ENCODE data around the gene PPP1CB.

The PPP1CB gene

DNA sequence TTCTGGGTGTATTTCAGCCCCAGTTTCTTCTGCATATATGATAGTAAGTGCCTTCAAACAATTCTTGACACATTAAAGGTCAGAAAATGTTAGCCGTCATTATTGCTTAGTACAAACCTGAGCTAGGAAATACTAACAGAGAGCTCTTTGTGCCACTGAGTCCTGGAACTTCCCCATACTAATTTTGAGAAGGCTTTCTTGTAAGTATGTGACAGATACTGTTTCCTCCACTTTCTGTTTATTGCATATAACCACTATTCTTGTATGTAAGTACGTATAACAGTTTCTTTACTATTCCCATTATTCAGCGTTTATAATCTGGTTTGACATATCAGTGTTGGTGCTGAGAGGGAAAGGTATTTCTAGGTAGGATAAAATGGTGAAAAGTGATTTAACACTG is 9.8 kb downstream of the PPP1CB start:
- Histone ChIP-seq H3K9ac (ENCODE audit: low read depth, low read length) (no peak overlapping the region), H3K4me1 (ENCODE audit: control insufficient read depth, insufficient read depth, low read length) (no peaks in the 10 kb centered on the region), H3K36me3 (ENCODE audit: control insufficient read depth, insufficient read depth, low read length) (no peaks in the 10 kb centered on the region), H3K4me3 (ENCODE audit: low read depth, low read length) (no peak overlapping the region), H3K27me3 (ENCODE audit: control insufficient read depth, insufficient read depth, low read length) (no peaks in the 10 kb centered on the region), H3K9me3 (ENCODE audit: control insufficient read depth, insufficient read depth, low read length) (no peaks in the 10 kb centered on the region)

DNA sequence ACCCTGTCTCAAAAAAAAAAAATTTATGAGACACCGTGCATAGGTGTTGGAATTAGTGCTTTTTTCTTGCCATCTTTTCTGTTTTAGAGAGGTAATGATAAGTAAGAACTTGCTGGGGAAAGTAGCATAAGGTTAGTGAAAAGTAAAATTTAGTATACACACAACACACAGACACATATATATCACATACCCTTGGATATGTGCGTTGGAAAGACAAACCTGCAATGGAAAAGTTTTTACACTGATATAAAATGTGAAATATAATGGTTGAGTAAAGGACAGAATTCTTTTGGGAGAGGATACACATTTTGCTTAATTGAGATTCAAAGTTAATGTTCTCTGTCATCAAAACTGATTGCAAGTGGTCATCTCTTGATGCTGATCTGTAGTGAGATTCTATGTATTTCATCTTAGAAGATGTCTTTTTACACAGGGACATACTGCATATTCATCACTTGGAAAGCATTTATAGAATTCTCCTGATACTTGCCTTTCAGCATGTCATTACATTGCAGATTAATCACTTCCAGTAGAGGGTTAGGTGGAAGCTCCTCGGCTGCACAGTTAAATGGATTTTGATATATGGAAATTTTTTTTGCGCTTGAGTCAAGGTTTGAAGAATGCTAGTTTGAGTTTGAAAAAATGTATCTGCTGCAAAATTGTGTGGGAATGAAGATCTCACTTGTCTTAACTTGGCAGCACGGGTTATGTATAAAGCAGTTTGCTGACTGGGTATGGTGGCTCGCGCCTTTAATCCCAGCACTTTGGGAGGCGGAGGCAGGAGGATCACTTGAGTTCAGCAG is 13.5 kb downstream of the PPP1CB start:
- Histone ChIP-seq H3K36me3 (ENCODE audit: control insufficient read depth, insufficient read depth, low read length) (no peaks in the 10 kb centered on the region), H3K27me3 (ENCODE audit: control insufficient read depth, insufficient read depth, low read length) (no peaks in the 10 kb centered on the region), H3K9me3 (ENCODE audit: control insufficient read depth, insufficient read depth, low read length) (no peaks in the 10 kb centered on the region), H3K4me1 (ENCODE audit: control insufficient read depth, insufficient read depth, low read length) (no peaks in the 10 kb centered on the region), H3K9ac (ENCODE audit: low read depth, low read length) (no peak overlapping the region), H3K4me3 (ENCODE audit: low read depth, low read length) (no peak overlapping the region)

DNA sequence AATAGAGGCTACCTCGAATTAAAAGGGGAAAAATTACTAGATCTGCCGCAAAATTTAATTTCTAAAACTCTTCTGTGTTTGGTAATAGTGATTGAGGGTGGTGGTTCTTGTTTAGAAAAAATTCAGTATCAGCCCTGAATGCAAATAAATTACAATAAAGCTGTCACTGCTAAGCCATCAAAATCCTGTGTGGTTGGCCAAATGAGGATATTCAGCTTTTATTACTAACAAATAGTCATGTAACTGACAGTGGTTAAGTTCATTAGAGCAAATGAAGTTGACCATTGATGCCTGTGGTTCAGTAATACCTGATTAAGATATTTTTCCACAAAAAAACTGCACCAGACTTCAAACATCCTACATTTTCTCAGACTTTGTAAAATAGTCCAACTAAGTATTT is 14.4 kb downstream of the PPP1CB start:
- Histone ChIP-seq H3K9me3 (ENCODE audit: control insufficient read depth, insufficient read depth, low read length) (no peaks in the 10 kb centered on the region), H3K4me3 (ENCODE audit: low read depth, low read length) (no peak overlapping the region), H3K36me3 (ENCODE audit: control insufficient read depth, insufficient read depth, low read length) (no peaks in the 10 kb centered on the region), H3K27me3 (ENCODE audit: control insufficient read depth, insufficient read depth, low read length) (no peaks in the 10 kb centered on the region), H3K9ac (ENCODE audit: low read depth, low read length) (no peak overlapping the region), H3K4me1 (ENCODE audit: control insufficient read depth, insufficient read depth, low read length) (no peaks in the 10 kb centered on the region)

DNA sequence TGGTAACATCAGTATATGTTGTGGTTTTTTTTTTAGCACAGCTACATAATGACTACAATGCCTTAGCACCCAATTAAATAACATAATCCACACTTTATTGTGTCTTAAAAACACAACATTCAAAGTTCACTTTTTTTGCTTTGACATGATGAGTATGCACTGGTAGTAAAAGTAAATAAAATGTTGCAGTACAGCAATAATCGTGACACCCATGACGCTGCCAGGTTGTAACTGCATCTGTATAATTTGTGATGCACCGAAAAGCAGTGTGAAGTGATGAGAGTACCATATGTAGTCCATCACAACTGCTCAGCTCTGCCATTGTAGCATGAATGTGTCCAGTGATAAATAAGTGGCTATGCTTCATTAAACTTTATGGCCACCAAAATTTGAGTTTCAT is 15.7 kb downstream of the PPP1CB start:
- Histone ChIP-seq H3K9me3 (ENCODE audit: control insufficient read depth, insufficient read depth, low read length) (no peaks in the 10 kb centered on the region), H3K4me1 (ENCODE audit: control insufficient read depth, insufficient read depth, low read length) (no peaks in the 10 kb centered on the region), H3K9ac (ENCODE audit: low read depth, low read length) (no peak overlapping the region), H3K27me3 (ENCODE audit: control insufficient read depth, insufficient read depth, low read length) (no peaks in the 10 kb centered on the region), H3K4me3 (ENCODE audit: low read depth, low read length) (no peak overlapping the region), H3K36me3 (ENCODE audit: control insufficient read depth, insufficient read depth, low read length) (no peaks in the 10 kb centered on the region)

DNA sequence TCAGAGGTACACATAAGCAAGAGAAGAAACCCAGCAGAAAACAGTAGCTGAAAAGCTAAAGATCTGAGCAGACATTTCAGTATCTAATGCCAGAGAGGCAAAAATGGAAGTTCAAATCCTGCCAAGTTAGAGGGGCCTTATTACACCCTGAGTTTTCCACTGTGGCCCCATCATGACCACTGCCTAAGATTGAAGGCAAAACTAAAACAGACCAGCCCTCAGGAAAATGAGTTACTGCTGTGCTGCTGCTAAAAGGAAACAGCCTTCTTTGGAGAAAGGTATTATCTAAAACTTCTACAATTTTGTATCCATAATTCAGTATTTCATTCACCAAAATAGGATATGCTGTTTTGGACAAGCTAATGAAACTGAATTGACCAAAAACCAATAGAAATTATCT is 16.8 kb downstream of the PPP1CB start:
- H3K9me3 ChIP-seq (ENCODE audit: control insufficient read depth, insufficient read depth, low read length), result no peaks in the 10 kb centered on the region
- H3K4me1 ChIP-seq (ENCODE audit: control insufficient read depth, insufficient read depth, low read length), result no peaks in the 10 kb centered on the region
- H3K4me3 ChIP-seq (ENCODE audit: low read depth, low read length), result no peak overlapping the region
- no peaks in the 10 kb centered on the region for H3K36me3 ChIP-seq (ENCODE audit: control insufficient read depth, insufficient read depth, low read length)
- H3K9ac ChIP-seq (ENCODE audit: low read depth, low read length), result no peak overlapping the region
- H3K27me3 ChIP-seq (ENCODE audit: control insufficient read depth, insufficient read depth, low read length), result no peaks in the 10 kb centered on the region

DNA sequence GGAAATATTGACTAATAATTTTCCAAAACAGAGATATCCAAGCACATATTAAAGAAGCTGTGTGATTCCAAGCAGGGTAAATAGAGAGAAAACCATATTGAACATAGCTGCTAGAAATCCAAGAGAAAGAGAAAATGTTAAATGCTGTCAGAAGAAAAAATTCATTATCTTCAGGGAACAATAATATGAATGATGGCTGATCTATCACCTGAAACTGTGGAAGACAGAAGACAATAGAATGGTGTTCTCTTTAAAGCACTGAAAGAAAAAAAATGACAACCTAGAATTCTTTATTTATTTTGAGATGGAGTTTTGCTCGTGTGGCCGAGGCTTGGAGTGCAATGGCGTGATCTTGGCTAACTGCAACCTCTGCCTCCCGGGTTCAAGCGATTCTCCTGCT is 17.3 kb downstream of the PPP1CB start:
- Histone ChIP-seq H3K4me3 (ENCODE audit: low read depth, low read length) (no peak overlapping the region), H3K36me3 (ENCODE audit: control insufficient read depth, insufficient read depth, low read length) (no peaks in the 10 kb centered on the region), H3K27me3 (ENCODE audit: control insufficient read depth, insufficient read depth, low read length) (no peaks in the 10 kb centered on the region), H3K9me3 (ENCODE audit: control insufficient read depth, insufficient read depth, low read length) (no peaks in the 10 kb centered on the region), H3K9ac (ENCODE audit: low read depth, low read length) (no peak overlapping the region), H3K4me1 (ENCODE audit: control insufficient read depth, insufficient read depth, low read length) (no peaks in the 10 kb centered on the region)

DNA sequence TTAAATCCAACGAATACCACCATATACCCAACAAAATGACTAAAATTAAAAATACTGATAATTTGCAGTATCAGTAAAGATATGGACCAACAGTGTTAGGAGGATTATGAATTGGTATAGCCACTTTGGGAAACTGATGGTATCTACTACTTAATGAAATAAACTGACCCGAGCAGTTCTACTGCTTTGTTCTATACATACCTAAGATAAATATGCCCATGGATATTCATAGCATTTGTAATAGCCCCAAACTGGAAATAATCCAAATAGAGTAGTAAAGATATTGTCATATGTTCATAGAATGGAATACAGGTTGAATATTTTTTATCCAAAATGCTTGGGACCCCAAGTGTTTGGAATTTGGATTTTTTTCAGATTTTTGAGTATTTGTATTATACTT is 20.7 kb downstream of the PPP1CB start:
- no peak overlapping the region for H3K9ac ChIP-seq (ENCODE audit: low read depth, low read length)
- no peaks in the 10 kb centered on the region for H3K36me3 ChIP-seq (ENCODE audit: control insufficient read depth, insufficient read depth, low read length)
- H3K4me1 ChIP-seq (ENCODE audit: control insufficient read depth, insufficient read depth, low read length), result no peaks in the 10 kb centered on the region
- H3K27me3 ChIP-seq (ENCODE audit: control insufficient read depth, insufficient read depth, low read length), result no peaks in the 10 kb centered on the region
- no peaks in the 10 kb centered on the region for H3K9me3 ChIP-seq (ENCODE audit: control insufficient read depth, insufficient read depth, low read length)
- no peak overlapping the region for H3K4me3 ChIP-seq (ENCODE audit: low read depth, low read length)

DNA sequence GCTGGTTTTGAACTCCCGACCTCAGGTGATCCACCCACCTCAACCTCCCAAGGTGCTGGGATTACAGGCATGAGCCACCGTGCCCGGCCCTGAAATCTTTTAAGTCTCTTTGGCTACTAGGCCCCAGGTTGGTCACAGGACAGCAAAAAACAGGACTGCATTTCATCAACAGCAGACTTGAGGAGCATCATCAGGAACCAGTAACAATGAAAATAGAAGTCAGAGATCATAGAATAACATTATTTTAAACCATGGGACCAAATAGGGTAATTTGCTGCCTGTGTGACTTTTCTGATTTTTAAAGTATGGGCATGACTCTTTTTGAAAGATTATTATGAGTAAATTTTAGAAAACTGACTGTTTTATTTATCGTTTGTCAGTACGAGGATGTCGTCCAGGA is 24.8 kb downstream of the PPP1CB start:
- H3K27me3 ChIP-seq (ENCODE audit: control insufficient read depth, insufficient read depth, low read length), result no peaks in the 10 kb centered on the region
- no peak overlapping the region for H3K9ac ChIP-seq (ENCODE audit: low read depth, low read length)
- no peaks in the 10 kb centered on the region for H3K4me1 ChIP-seq (ENCODE audit: control insufficient read depth, insufficient read depth, low read length)
- no peaks in the 10 kb centered on the region for H3K9me3 ChIP-seq (ENCODE audit: control insufficient read depth, insufficient read depth, low read length)
- no peak overlapping the region for H3K4me3 ChIP-seq (ENCODE audit: low read depth, low read length)
- peaks cover 17% of the 10 kb centered on the region for H3K36me3 ChIP-seq (ENCODE audit: control insufficient read depth, insufficient read depth, low read length)

DNA sequence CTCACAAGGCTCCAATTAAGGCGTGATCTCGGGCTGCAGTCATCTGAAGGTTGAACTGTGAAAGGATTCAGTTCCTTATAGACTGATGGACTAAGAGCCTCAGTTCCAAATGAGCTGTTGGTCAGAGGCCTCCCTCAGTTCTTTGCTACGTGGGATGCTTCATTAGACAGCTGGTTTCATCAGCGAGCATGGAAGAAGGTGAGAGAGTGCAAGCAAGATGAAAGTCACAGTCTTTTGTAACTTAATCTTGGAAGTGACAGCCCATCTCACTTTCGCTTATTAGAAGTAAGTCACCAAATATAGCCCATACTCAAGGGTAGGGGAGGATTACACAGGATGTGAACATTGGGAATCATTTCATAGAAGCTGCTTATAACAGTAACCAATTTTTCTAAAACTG is 26.8 kb downstream of the PPP1CB start:
- Histone ChIP-seq H3K4me3 (ENCODE audit: low read depth, low read length) (no peak overlapping the region), H3K4me1 (ENCODE audit: control insufficient read depth, insufficient read depth, low read length) (no peaks in the 10 kb centered on the region), H3K9me3 (ENCODE audit: control insufficient read depth, insufficient read depth, low read length) (no peaks in the 10 kb centered on the region), H3K36me3 (ENCODE audit: control insufficient read depth, insufficient read depth, low read length) (peaks cover 17% of the 10 kb centered on the region), H3K9ac (ENCODE audit: low read depth, low read length) (no peak overlapping the region), H3K27me3 (ENCODE audit: control insufficient read depth, insufficient read depth, low read length) (no peaks in the 10 kb centered on the region)

DNA sequence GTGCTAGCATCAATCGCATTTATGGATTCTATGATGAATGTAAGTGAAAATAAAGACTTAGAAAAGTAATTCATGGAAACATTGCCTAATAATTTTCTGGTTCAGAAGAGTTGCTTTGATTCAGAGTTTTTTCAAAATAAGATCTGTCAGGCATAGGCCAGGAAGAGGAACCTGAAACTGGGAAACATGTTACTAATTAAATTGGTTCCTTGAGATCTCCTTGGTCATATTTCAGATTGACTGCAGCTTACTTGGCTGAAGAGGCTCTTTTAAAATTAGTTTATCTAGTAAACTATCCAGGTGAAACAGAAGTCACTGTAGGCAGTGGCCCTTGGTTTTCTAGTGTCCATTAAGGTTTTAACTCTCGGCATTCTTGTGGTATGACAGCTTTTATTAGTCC is 27.4 kb downstream of the PPP1CB start:
- Histone ChIP-seq H3K27me3 (ENCODE audit: control insufficient read depth, insufficient read depth, low read length) (no peaks in the 10 kb centered on the region), H3K9ac (ENCODE audit: low read depth, low read length) (no peak overlapping the region), H3K4me3 (ENCODE audit: low read depth, low read length) (no peak overlapping the region), H3K36me3 (ENCODE audit: control insufficient read depth, insufficient read depth, low read length) (peaks cover 17% of the 10 kb centered on the region), H3K4me1 (ENCODE audit: control insufficient read depth, insufficient read depth, low read length) (no peaks in the 10 kb centered on the region), H3K9me3 (ENCODE audit: control insufficient read depth, insufficient read depth, low read length) (no peaks in the 10 kb centered on the region)

DNA sequence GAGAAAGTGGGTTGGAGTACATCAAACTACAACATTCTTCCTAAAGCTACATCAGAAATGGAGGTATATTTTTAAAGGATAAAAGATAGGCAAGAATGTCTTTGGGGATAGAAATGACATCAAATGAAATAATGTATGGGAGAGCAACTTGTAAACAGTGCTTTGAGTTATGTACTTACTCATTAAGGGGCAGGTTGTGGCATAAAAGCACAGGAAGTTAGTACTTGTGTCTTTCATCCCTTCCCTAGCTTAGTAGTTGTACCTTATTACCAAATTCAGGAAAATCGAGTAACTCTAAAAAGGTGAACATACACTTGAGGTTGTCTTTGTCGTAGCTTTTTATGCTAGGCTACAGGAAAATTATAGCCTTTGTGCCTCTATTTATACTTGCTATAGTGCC is 28.9 kb downstream of the PPP1CB start:
- no peaks in the 10 kb centered on the region for H3K4me1 ChIP-seq (ENCODE audit: control insufficient read depth, insufficient read depth, low read length)
- no peak overlapping the region for H3K9ac ChIP-seq (ENCODE audit: low read depth, low read length)
- no peak overlapping the region for H3K4me3 ChIP-seq (ENCODE audit: low read depth, low read length)
- H3K27me3 ChIP-seq (ENCODE audit: control insufficient read depth, insufficient read depth, low read length), result no peaks in the 10 kb centered on the region
- H3K36me3 ChIP-seq (ENCODE audit: control insufficient read depth, insufficient read depth, low read length), result peaks cover 21% of the 10 kb centered on the region
- H3K9me3 ChIP-seq (ENCODE audit: control insufficient read depth, insufficient read depth, low read length), result no peaks in the 10 kb centered on the region

DNA sequence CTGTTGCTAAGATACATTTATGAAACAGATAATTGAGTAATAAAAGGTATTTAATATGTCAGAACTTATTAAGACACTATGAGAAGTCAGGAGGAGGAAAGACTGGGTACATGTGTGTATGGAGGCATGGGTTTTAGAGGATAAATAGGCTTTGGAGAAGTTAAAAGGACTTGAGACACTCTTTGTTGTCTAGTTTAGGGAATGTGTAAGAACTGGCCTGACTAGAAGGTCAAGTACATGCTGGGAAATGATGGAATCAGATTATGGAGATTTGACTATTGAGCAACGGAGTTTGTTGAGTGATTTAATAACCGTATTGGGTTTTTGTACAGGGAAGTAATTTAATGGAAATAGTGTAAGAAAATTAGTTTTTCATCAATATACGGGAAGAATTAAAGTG is 30.8 kb downstream of the PPP1CB start:
- Histone ChIP-seq H3K4me3 (ENCODE audit: low read depth, low read length) (no peak overlapping the region), H3K9me3 (ENCODE audit: control insufficient read depth, insufficient read depth, low read length) (no peaks in the 10 kb centered on the region), H3K9ac (ENCODE audit: low read depth, low read length) (no peak overlapping the region), H3K36me3 (ENCODE audit: control insufficient read depth, insufficient read depth, low read length) (peaks cover 28% of the 10 kb centered on the region), H3K27me3 (ENCODE audit: control insufficient read depth, insufficient read depth, low read length) (no peaks in the 10 kb centered on the region), H3K4me1 (ENCODE audit: control insufficient read depth, insufficient read depth, low read length) (no peaks in the 10 kb centered on the region)

Data from iPS-15b (cell line).